K562 (cell line): Measurements from ENCODE around the gene PDGFC. TPM values are rescaled to one million over a fixed set of nuclear protein-coding genes. Genes with fewer than 3 reads are reported as not detected.

ENCODE experiments used
- ATAC-seq: fragments of 200-7000 bp; cut with Tn5 transposase; 3 replicates; pipeline ENCODE4 v1.9.1; 2020; ENCODE audit warnings: moderate library complexity
- BruUV-seq: library from RNA; stranded (reverse); fragments of 400-500 nt; replicated peaks from 2 replicates; lab custom pipeline; 2021; lab: Mats Ljungman, UMichigan
- CTCF ChIA-PET: fragments of 300-600 bp; formaldehyde crosslinking; extraction: SDS; loops from one replicate; lab custom pipeline; 2021; ENCODE audit warnings: low intra/inter-chr PET ratio; lab: Yijun Ruan, JAX
- POLR2A ChIA-PET: fragments of 300-600, 350-650 bp; sonication (Branson Sonifier 250); formaldehyde crosslinking; extraction: SDS; loops from one replicate; lab custom pipeline; 2021; ENCODE audit warnings: antibody characterized with exemption, inconsistent platforms; lab: Yijun Ruan, JAX
- DNase-seq, 4 experiments: peaks; one replicate each; pipeline versions ENCODE4 v3.0.0 to v3.0.0-alpha.2; 2011 to 2018; ENCODE audit warnings: low spot score in 3 of 4, mixed read lengths in 3 of 4; ENCODE audit errors: extremely low read depth in 1 of 4
- FAIRE-seq: peaks from 2 replicates; lab custom pipeline; 2011; peaks lifted over from hg19 to GRCh38; lab: Jason Lieb, UNC
- H2AFZ ChIP-seq: 2 replicates; pipeline ENCODE4 v1.6.0; 2011; ENCODE audit warnings: low read depth, low read length, control low read depth, inconsistent platforms
- H3K27ac ChIP-seq: fragments of 200-600 bp; 3 replicates; pipeline ENCODE4 v1.8.0; 2011; ENCODE audit warnings: low read depth, mild to moderate bottlenecking, control low read depth, inconsistent platforms, low read length, moderate library complexity, mixed read lengths; ENCODE audit errors: extremely low read depth
- H3K27me3 ChIP-seq, 2 experiments: fragments of 300-600 bp in 1 of 2; 2 replicates in 1 of 2; 3 replicates in 1 of 2; pipeline versions ENCODE4 v1.6.0 to v1.8.0; 2011; ENCODE audit warnings: inconsistent platforms in 2 of 2, low read length in 2 of 2, mild to moderate bottlenecking in 1 of 2, mixed read lengths in 1 of 2, moderate library complexity in 1 of 2; ENCODE audit not compliant: control insufficient read depth in 2 of 2, insufficient read depth in 2 of 2
- H3K36me3 ChIP-seq: fragments of 300-600 bp; 3 replicates; pipeline ENCODE4 v1.8.0; 2011; ENCODE audit warnings: mild to moderate bottlenecking, low read length, inconsistent platforms; ENCODE audit not compliant: control insufficient read depth, insufficient read depth
- H3K4me1 ChIP-seq, 2 experiments: fragments of 200-600 bp in 1 of 2; replicated peaks in 1 of 2; 2 replicates in 1 of 2; 3 replicates in 1 of 2; pipeline versions ENCODE4 v1.5.1 to v1.8.0; 2011; ENCODE audit warnings: inconsistent platforms in 2 of 2, low read length in 2 of 2, mild to moderate bottlenecking in 1 of 2, mixed read lengths in 1 of 2, moderate library complexity in 1 of 2; ENCODE audit not compliant: control insufficient read depth in 2 of 2, insufficient read depth in 2 of 2
- H3K4me2 ChIP-seq: 2 replicates; pipeline ENCODE4 v1.6.1; 2011; ENCODE audit warnings: low read length, control low read depth, inconsistent platforms, mixed read lengths; ENCODE audit not compliant: insufficient read depth
- H3K4me3 ChIP-seq: fragments of 200-600 bp; sonication (generic), shearing (Covaris generic); 2 replicates; pipeline ENCODE4 v1.5.1; 2016; ENCODE audit warnings: control low read depth, inconsistent platforms
- H3K79me2 ChIP-seq: fragments of 200-600 bp; 3 replicates; pipeline ENCODE4 v1.8.0; 2011; ENCODE audit warnings: low read length, inconsistent platforms; ENCODE audit not compliant: control insufficient read depth, insufficient read depth
- H3K9ac ChIP-seq, 2 experiments: 2 replicates each; pipeline versions ENCODE4 v1.6.0 to v1.6.1; 2011; ENCODE audit warnings: low read depth in 2 of 2, low read length in 2 of 2, control low read depth in 1 of 2, inconsistent platforms in 1 of 2, mild to moderate bottlenecking in 1 of 2, mixed read lengths in 1 of 2; ENCODE audit not compliant: insufficient read depth in 1 of 2
- H3K9me1 ChIP-seq: one replicate; pipeline ENCODE4 v1.6.0; 2011; ENCODE audit warnings: inconsistent platforms, mild to moderate bottlenecking, low read length, moderate library complexity; ENCODE audit not compliant: control insufficient read depth, insufficient read depth
- H3K9me3 ChIP-seq: replicated peaks from 2 replicates; pipeline ENCODE4 v1.5.1; 2011; ENCODE audit warnings: low read depth, low read length, inconsistent platforms; ENCODE audit not compliant: control insufficient read depth, insufficient read depth
- H4K20me1 ChIP-seq: replicated peaks from 2 replicates; pipeline ENCODE4 v1.6.1; 2011; ENCODE audit warnings: low read length, inconsistent platforms, mixed read lengths; ENCODE audit not compliant: control insufficient read depth, insufficient read depth
- ARID2 ChIP-seq: fragments of 450-650 bp; IDR thresholded peaks from 2 replicates; pipeline ENCODE4 v1.6.1; 2017; ENCODE audit warnings: antibody characterized with exemption, mild to moderate bottlenecking
- CEBPG ChIP-seq, 3 experiments: fragments of 200-800 bp in 1 of 3; sonication (Bioruptor generic) in 1 of 3; sonication (generic) in 1 of 3; formaldehyde crosslinking in 1 of 3; IDR thresholded peaks in 2 of 3; conservative IDR thresholded peaks in 1 of 3; 2 replicates each; pipeline versions ENCODE4 v1.6.1 to v1.8.0; 2016 to 2022; ENCODE audit warnings: missing compliant biosample characterization in 2 of 3, missing genetic modification characterization in 2 of 3, mild to moderate bottlenecking in 1 of 3, missing genetic modification reagents in 1 of 3
- L3MBTL2 ChIP-seq: fragments of 450-650 bp; IDR thresholded peaks from 2 replicates; pipeline ENCODE4 v1.6.1; 2016; ENCODE audit warnings: mild to moderate bottlenecking, moderate library complexity
- NR3C1 ChIP-seq: sonication (generic); formaldehyde crosslinking; IDR thresholded peaks from 2 replicates; pipeline ENCODE4 v1.8.1; 2022; ENCODE audit warnings: missing genetic modification reagents
- ZC3H11A ChIP-seq: IDR thresholded peaks from 2 replicates; pipeline ENCODE4 v1.6.1; 2012; ENCODE audit warnings: low read depth, low read length, improper control_type of control experiment
- ZNF316 ChIP-seq: fragments of 450-650 bp; IDR thresholded peaks from 2 replicates; pipeline ENCODE4 v1.6.1; 2016
- ZNF551 ChIP-seq: fragments of 250-450 bp; sonication (Bioruptor Pico); IDR thresholded peaks from 2 replicates; pipeline ENCODE4 v1.5.0; 2021; ENCODE audit warnings: mild to moderate bottlenecking, moderate library complexity
- WGBS: fragments of 100-300 bp; shearing (Covaris generic); methylation state at CpG from one replicate; pipeline ENCODE4 v1.1.6; 2016; ENCODE audit warnings: low coverage, mixed read lengths; ENCODE audit not compliant: insufficient coverage; ENCODE audit errors: missing lambda C conversion rate; 5-methylcytosine and 5-hydroxymethylcytosine counted together
- in situ Hi-C: fragments of 300-500 bp; cut with MboI; formaldehyde crosslinking; loops from 4 replicates; pipeline ENCODE4 v1.15.0; 2018; ENCODE audit warnings: inconsistent platforms, mixed read lengths
- intact Hi-C: fragments of 100-400 bp; cut with micrococcal nuclease; formaldehyde crosslinking; loops from 2 replicates; pipeline ENCODE4 v1.14.2; 2022
- polyA plus RNA-seq, 8 experiments: library from polyadenylated mRNA; depleted of rRNA in 4 of 8; stranded (reverse) in 5 of 8; unstranded in 3 of 8; fragments of >200 nt; fragmentation: Nextera tagmentation in 2 of 8; fragmentation: Illumina TruSeq in 1 of 8; extraction: Ambion mirVana in 2 of 8; extraction: Trizol in 1 of 8; gene quantifications; 2 replicates each; pipeline versions ENCODE4 v1.2.1 to v1.2.3, GENCODE V29; 2011 to 2014; ENCODE audit warnings: inconsistent platforms in 1 of 8, missing spikeins in 1 of 8
- total RNA-seq, 7 experiments: library from RNA; depleted of rRNA in 6 of 7; stranded (reverse); fragments of >200 nt in 6 of 7; fragmentation: Illumina TruSeq in 2 of 7; extraction: Trizol in 2 of 7; gene quantifications; 2 replicates each; pipeline versions ENCODE4 v1.2.1 to v1.2.3, GENCODE V29; 2011 to 2021; ENCODE audit warnings: low replicate concordance in 1 of 7

Gene PDGFC
- total and polyA plus RNA-seq, 9 of the 15 experiments (the other 6 are each of a cell fraction or from before 2014, with no cell fraction given) = not detected

- no TSS peak for BruUV-seq
- FAIRE-seq = no peak
- in situ Hi-C loops (no loop called here), intact Hi-C loops (no loop called here)
- no peaks in the 10 kb centered on the region for H3K9me1 ChIP-seq
- H3K36me3 ChIP-seq = no peaks in the 10 kb centered on the region
- ChIA-PET POLR2A (no interaction called here), CTCF (no interaction called here)
- H3K27me3 ChIP-seq = no peaks in the 10 kb centered on the region
- H3K4me1 ChIP-seq = no peaks in the 10 kb centered on the region
- H3K4me3 ChIP-seq = no peak overlapping the region
- H4K20me1 ChIP-seq = no peaks in the 10 kb centered on the region
- 0% methylated on average over 5 of the region's 5 CpGs for WGBS
- no peak overlapping the region for H2AFZ ChIP-seq
- H3K9me3 ChIP-seq = no peaks in the 10 kb centered on the region
- no peak for DNase-seq
- no peak overlapping the region for H3K4me2 ChIP-seq
- H3K27ac ChIP-seq = no peak overlapping the region
- no peak for ATAC-seq
- H3K79me2 ChIP-seq = no peaks in the 10 kb centered on the region
- TF ChIP-seq ZNF316 (no peak), L3MBTL2 (no peak), ARID2 (no peak)
- H3K9ac ChIP-seq = no peak overlapping the region
Measured at GRCh38 chr4:156754832-156755570, 216.6 kb downstream of the PDGFC start.

- H2AFZ ChIP-seq = no peak overlapping the region
- no peak overlapping the region for H3K27ac ChIP-seq
- H3K4me3 ChIP-seq = no peak overlapping the region
- no peaks in the 10 kb centered on the region for H4K20me1 ChIP-seq
- H3K79me2 ChIP-seq = no peaks in the 10 kb centered on the region
- TF ChIP-seq CEBPG (CRISPR knock-in tag; IDR thresholded peaks at IDR 0.05) (no peak), CEBPG (tag; conservative IDR thresholded peaks at IDR 0.05 in 1 of 2, IDR thresholded peaks at IDR 0.05 in 1 of 2) (no peak), ZNF551 (CRISPR knock-in tag) (no peak), ZC3H11A (no peak), NR3C1 (CRISPR knock-in tag) (no peak)
- no peaks in the 10 kb centered on the region for H3K9me3 ChIP-seq
- H3K9me1 ChIP-seq = no peaks in the 10 kb centered on the region
- H3K4me2 ChIP-seq = no peak overlapping the region
- no peak for FAIRE-seq
- no TSS peak for BruUV-seq
- ChIA-PET POLR2A (no interaction called here), CTCF (no interaction called here)
- DNase-seq = no peak
- in situ Hi-C loops (no loop called here), intact Hi-C loops (no loop called here)
- no peaks in the 10 kb centered on the region for H3K4me1 ChIP-seq
- no peak overlapping the region for H3K9ac ChIP-seq
- 7% methylated on average over 1 of the region's 1 CpG for WGBS
- ATAC-seq = no peak
- no peaks in the 10 kb centered on the region for H3K27me3 ChIP-seq
- H3K36me3 ChIP-seq = no peaks in the 10 kb centered on the region
Measured at GRCh38 chr4:156751486-156751885, 220.1 kb downstream of the PDGFC start.
